Activated CD8-positive, alpha-beta memory T cell treated with anti-CD3 and anti-CD28 coated beads for 36 hours (primary cell): Measurements from ENCODE around the gene DNAH14. TPM values are rescaled to one million over a fixed set of nuclear protein-coding genes. Genes with fewer than 3 reads are reported as not detected.
"Not testable (repeated sequence)": the region's sequence is repeated elsewhere in the genome, so short reads cannot be mapped to it uniquely, and the experiment has no call there.

Source experiments
- CTCF ChIA-PET: fragments of 350-600 bp; sonication (Branson Sonifier 250); formaldehyde crosslinking; loops from one replicate; lab custom pipeline; 2021; ENCODE audit warnings: antibody characterized with exemption; lab: Charles Lee
- POLR2A ChIA-PET: fragments of 350-600 bp; sonication (Branson Sonifier 250); formaldehyde crosslinking; loops from one replicate; lab custom pipeline; 2021; ENCODE audit warnings: antibody characterized with exemption; lab: Charles Lee
- total RNA-seq, 2 experiments: library from RNA; stranded (reverse); gene quantifications; one replicate each; pipeline ENCODE4 v1.2.3, GENCODE V29; 2021

Gene DNAH14
- total RNA-seq, 2 experiments from 2014 or later: 0.42 to 0.65 TPM

DNA sequence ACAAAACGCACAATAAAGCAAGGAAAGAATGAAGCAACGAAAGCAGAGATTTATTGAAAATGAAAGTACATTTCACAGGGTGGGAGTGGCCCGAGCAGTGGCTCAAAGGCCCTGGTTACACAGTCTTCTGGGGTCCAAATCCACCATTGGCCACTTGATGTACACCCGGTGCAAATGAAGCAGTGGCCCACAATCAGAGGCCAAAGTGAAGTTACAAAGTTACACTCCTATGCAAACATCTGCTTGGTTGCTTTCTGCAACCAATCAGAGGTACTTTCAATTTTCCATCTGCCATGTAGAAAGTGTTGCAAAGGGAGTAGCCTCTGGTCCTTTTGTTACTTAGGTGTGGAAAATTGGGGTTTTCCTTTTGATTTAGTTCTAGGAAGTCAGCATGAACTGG lies 10.0 kb upstream of the DNAH14 start:
- POLR2A ChIA-PET: no interaction called here

DNA sequence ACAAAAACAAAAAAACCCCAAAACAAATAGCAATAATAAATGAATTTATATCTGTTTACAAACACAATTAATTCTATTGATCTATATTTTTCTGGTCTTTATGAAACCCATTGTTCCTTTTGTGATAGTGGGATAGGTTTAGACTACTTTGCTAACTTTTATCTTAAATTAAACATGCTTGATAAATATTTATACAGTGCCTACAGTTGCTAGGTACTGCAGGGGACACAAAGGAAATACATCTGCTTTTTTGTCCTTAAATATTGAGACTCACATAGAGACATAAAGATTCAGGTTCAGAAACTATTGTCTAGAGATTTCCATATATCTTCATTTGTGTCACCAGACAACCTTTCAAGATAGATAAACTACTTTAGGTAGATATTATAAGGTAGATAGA lies 8.5 kb upstream of the DNAH14 start:
- POLR2A ChIA-PET: no interaction called here
- CTCF ChIA-PET: no interaction called here

More for the DNA sequence above, 10.0 kb upstream of the DNAH14 start:
- CTCF ChIA-PET: no interaction called here

DNA sequence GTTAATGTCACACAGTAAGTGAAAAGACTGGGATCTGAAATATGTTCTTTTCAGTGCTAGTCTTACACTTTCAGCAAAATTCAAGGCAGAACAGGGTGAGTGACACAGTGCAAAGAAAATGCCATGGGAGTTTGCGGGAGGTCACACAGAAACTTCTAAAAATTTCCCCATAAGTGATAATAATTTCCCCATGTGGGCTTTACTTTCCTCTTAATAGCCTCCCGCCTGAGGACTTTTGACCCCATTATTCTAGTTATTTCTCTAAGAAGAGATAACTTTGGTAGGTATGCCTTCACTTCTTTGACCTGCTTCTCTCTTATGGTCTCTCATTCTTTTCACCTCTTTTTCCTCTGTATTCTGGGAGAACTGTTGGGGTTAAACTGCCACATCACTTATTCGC lies 8.1 kb upstream of the DNAH14 start:
- ChIA-PET POLR2A (no interaction called here), CTCF (no interaction called here)

DNA sequence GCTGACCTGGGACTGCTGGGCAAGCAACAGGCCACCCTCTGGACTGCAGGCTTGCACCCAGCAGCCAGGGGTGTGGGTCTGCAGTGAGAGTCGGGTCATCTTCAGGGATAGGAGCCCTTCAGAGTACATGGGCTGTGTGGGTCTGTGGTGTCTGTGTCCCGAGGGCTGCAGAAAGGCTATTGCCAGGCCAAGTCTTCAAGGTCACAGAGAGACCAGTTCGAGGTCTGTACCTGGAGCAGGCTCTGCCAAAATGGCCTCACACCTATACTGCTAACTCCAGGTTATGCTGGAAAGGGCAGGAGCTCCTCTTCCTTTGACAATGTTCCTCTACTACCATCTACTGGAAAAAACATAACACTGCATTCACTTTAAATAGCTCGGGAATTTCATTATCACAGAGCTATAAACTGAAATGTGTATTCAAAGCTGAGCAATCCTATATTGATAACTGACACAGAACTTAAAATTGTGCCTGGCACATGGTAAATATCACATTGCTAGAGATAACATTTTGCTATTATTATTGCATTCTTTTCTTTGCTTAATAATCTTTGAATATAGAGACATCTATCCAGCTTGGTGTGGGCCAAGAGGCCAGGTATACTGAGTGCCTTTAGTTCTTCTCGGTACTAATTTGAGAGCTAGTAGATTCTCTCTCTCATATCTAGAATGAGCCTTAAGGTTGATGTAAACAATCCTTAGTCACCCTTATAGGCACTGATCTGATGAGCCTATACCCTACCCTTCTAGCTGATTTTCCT lies 6.9 kb upstream of the DNAH14 start:
- POLR2A ChIA-PET: no interaction called here
- CTCF ChIA-PET: interaction anchor here (0.5 to 1.2 kb wide), 4 partner anchors 114 to 912 kb away, joined by 3 to 4 read pairs (median 4); no protein-coding TSS in a partner anchor

DNA sequence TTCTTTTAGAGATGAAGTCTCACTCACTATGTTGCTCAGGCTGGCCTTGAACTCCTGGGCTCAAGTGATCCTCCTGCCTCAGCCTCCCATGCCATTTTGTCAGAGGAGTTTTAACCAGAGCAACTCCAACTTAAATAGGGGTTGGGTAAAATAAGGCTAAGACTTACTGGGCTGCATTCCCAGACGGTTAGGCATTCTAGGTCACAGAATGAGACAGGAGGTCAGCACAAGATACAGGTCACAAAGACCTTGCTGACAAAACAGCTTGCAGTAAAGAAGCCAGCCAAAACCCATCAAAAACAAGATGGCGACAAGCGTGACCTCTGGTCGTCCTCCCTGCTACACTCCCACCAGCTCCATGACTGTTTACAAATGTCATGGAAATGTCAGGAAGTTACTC lies 5.7 kb upstream of the DNAH14 start:
- ChIA-PET CTCF (interaction anchor here (1.2 kb wide), 1 partner anchor 409 kb away, joined by 4 read pairs; no protein-coding TSS in a partner anchor), POLR2A (no interaction called here)

DNA sequence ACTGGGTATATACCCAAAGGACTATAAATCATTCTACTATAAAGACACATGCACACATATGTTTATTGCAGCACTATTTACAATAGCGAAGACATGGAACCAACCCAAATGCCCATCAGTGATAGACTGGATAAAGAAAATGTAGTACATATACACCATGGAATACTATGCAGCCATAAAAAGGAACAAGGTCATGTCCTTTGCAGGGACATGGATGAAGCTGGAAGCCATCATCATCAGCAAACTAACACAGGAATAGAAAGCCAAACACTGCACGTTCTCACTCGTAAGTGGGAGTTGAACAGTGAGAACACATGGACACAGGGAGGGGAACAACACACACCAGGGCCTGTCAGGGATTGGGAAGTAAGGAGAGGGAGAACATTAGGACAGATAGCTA lies 1.8 kb upstream of the DNAH14 start:
- POLR2A ChIA-PET, CTCF ChIA-PET: not testable (repeated sequence)

DNA sequence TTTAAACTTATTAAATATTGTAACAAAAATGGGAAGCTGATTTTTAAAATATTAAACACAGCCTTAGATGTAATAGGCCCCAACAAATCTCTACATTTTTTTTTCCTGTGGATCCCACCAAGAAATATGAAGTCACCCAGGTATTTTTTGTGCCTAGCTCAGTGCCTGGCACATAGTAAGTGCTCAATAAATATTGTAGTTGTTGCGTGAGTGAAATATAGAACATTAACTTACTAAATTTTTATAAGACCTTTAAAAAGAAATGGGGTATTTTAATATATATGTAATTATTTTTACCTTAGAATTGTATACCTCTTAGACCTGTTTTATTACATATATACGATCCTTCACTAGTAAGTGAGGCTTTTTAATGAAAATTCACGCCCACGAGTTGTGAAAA lies 569 bp upstream of the DNAH14 start:
- POLR2A ChIA-PET: no interaction called here
- CTCF ChIA-PET: no interaction called here

DNA sequence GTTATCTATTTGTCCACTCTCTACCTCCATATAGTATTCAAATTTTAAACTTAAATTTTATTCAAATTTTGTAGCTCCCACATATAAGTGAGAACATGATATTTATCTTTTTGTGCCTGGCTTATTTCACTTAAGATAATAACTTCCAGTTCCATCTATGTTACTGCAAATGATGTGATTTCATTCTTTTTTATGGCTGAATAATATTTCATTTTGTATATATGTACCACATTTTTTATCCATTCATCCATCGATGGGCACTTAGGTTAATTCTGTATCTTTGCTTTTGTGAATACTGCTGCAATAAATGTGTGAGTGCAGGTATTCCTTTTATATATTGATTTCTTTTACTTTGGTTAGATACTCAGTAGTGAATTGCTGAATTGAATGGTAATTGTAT lies 2.1 kb downstream of the DNAH14 start:
- CTCF ChIA-PET: no interaction called here
- POLR2A ChIA-PET: no interaction called here

DNA sequence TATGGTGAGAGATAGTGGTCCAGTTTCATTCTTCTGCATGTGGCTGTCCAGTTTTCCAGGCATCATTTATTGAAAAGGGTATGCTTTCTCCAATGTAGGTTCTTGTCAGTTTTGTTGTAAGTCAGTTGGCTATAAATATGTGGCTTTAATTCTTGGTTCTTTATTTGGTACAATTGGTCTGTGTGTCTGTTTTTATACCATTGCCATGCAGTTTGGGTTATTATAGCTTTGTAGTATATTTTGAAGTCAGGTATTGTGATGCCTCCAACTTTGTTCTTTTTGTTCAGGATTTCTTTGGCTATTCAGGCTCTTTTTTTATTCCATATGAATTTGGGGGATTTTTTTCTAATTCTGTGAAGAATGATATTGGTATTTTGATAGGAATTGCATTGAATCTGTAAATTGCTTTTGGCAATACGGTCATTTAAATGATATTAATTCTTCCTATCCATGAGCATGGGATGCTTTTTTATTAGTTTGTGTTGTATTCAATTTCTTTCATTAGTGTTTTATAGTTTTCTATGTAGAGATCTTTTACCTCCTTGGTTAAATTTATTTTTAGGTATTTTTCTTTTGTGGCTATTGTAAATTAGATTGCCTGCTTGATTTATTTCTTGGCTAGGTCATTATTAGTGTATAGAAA lies 3.3 kb downstream of the DNAH14 start:
- ChIA-PET POLR2A (no interaction called here), CTCF (no interaction called here)

DNA sequence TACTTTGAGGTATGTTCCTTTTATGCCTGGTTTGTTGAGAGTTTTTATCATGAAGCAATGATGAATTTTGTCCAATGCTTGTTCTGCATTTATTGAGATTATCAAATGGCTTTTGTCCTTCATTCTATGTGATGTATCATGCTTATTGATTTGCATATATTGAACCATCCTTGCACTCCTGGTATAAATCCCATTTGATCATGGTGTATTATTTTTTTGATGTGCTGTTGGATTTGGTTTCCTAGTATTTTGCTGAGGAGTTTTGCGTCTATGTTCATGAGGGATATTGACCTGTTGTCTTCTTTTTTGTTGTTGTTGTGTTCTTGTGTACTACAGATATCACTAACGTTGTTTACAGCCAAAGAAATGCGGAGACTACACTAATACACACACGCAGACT lies 4.1 kb downstream of the DNAH14 start:
- POLR2A ChIA-PET: no interaction called here

DNA sequence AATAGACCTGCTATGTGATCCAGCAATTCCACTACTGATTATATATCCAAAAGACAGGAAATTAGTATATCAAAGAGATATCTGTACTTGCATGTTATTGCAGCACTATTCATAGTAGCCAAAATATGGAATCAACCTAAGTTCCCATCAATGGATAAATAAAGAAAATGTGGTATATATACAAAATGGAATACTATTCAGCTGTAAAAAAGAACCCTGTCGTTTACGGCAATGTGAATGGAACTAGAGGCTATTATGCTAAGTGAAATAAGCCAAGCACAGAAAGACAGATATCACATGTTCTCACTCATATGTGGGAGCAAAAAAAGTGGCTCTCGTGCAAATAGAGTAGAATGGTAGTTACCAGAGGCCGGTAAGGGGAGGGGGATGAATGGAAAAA lies 9.2 kb downstream of the DNAH14 start:
- ChIA-PET POLR2A (no interaction called here), CTCF (no interaction called here)

More for the DNA sequence above, 4.1 kb downstream of the DNAH14 start:
- CTCF ChIA-PET: no interaction called here

DNA sequence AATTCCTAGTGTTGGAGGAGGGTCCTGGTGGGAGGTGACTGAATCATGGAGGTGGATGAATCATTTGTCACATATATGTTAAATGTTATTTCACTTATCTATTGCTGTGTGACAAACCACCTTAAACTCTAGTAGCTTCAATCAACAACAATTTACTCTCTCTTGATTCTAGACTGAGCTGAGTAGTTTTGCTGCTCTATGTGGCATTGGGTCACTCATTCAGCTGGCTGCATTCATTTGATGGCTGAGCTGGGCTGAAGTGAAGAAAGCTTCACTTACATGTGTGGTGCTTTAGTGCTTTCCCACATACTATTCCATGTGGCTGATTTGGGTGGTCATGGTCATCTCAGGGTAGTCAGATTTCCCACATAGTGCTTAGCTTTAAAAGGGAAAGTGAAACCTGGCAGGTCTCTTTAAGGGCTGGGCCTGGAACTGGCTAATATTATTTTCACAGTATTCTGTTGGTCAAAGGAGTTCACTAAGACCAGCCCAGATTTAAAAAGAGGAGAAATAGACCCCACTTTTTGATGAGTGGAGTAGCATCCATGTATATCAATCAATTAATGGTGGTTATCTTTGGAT lies 10.5 kb downstream of the DNAH14 start:
- ChIA-PET CTCF (no interaction called here), POLR2A (no interaction called here)

DNA sequence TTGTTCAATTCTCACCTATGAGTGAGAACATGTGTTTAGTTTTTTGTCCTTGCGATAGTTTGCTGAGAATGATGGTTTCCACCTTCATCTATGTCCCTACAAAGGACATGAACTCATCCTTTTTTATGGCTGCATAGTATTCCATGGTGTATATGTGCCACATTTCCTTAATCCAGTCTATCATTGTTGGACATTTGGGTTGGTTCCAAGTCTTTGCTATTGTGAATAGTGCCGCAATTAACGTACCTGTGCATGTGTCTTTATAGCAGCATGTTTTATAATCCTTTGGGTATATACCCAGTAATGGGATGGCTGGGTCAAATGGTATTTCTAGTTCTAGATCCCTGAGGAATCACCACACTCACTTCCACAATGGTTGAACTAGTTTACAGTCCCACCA lies 11.3 kb downstream of the DNAH14 start:
- POLR2A ChIA-PET, CTCF ChIA-PET: not testable (repeated sequence)

DNA sequence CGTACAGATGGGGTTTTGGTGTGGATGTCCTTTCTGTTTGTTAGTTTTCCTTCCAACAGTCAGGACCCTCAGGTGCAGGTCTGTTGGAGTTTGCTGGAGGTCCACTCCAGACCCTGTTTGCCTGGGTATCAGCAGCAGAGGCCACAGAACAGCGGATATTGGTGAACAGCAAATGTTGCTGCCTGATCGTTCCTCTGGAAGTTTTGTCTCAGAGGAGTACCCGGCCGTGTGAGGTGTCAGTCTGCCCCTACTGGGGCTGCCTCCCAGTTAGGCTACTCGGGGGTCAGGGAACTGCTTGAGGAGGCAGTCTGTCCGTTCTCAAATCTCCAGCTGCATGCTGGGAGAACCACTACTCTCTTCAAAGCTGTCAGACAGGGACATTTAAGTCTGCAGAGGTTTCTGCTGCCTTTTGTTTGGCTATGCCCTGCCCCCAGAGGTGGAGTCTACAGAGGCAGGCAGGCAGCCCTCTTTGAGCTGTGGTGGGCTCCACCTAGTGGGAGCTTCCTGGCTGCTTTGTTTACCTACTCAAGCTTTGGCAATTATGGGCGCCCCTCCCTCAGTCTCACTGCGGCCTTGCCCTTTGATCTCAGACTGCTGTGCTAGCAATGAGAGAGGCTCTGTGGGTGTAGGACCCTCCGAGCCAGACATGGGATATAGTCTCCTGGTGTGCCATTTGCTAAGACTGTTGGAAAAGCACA lies 16.3 kb downstream of the DNAH14 start:
- CTCF ChIA-PET, POLR2A ChIA-PET: not testable (repeated sequence)

DNA sequence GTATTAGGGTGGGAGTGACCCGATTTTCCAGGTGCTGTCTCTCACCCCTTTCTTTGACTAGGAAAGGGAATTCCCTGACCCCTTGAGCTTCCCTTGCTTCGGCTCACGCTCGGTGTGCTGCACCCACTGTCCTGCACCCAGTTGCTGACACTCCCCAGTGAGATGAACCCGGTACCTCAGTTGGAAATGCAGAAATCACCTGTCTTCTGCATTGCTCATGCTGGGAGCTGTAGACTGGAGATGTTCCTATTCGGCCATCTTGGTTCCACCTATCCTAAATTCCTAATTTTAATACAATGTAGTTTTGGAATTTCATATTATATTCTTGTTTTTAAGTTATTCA lies 16.8 kb downstream of the DNAH14 start:
- CTCF ChIA-PET, POLR2A ChIA-PET: not testable (repeated sequence)

DNA sequence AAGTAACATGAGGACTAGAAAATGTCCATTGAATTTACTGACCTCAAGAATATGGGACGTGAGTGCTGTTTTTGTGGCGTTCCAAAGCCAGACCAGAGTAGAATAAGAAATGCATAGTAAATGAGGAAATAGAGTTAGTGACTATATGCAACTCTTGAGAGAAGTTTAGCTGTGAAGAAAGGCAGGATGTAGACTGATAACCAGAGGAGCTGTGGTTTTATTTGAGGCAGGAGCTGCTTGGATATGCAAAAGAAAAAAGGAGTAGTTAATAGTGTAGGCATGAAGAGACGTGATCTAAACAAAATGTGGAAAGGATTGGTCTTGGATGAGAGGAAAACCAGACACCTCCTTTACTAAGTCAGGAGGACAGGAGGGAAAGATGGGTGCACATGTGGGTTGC lies 28.2 kb downstream of the DNAH14 start:
- ChIA-PET POLR2A (no interaction called here), CTCF (no interaction called here)

DNA sequence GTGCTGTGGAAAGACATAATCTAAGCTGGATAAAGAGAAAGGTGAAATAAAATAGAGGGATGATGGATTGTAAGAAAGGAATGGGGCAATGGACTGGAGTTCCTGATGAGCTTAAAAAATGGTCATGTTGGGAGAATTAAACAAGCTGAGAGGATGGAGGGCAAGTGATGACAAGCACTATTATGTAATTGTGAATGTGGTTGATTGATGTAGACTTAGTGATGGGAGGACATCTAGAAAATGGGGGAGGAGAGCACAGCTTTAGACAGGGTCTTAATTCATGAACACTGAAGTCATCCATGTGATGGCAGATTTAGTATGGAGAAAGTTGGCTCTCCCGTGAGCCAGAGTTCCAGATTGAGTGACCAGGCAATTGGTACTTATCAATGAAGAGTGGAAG lies 29.0 kb downstream of the DNAH14 start:
- POLR2A ChIA-PET: no interaction called here
- CTCF ChIA-PET: no interaction called here

DNA sequence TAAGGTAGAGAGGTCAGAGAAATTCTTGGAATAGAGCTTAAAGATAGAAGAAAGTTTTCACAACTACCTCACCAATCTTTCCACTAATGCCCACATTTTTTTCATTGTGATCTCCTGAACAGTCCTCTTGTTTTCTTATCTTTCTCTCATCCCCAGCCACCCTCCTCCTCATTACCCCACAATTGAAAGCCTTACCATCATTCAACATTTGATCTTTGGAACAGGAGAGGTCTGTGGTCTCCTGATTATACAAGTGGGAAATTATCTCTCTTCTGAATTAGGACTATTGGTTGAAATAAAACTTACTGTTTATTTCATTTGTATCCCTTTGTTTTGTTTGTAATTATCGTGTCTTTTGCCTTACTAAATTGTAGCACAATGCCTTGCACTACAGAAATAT lies 29.6 kb downstream of the DNAH14 start:
- ChIA-PET CTCF (no interaction called here), POLR2A (no interaction called here)

DNA sequence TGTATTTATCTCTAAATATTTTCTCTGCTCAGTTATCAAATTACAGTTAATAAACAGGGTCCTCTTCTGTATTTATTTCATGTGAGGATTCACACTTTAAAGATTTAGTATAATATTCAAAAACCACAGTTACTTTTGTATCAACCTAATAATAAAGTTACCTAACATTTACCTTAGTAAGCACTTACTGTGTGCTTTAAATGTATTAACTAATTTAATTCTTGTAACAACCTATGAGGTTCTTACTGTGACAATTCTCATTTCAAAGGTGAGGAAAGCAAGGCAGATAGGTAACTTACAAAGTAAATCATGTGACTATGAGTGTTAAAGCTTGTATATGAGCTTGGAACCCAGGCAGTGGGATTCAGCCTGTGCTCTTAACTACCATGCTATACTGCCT lies 30.2 kb downstream of the DNAH14 start:
- POLR2A ChIA-PET: no interaction called here
- CTCF ChIA-PET: no interaction called here

DNA sequence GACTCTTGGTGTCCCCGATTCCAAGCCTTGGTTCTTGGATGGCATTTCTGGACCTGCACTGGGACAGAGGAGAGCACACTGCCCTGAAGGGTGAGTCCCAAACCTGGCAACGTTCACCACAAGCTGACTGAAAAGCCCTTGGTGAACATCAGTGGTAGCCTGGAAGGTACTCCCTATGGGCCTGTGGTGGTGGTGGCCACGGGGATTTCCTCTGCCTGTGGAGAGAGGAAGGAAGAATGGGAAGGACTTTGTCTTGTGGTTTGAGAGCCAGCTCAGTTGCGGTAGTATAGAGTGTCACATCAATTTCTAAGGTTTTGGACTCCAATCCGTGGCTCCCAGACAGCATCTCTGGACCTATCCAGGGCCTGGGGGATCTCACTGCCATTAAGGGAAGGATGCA lies 50.7 kb downstream of the DNAH14 start:
- CTCF ChIA-PET: no interaction called here
- POLR2A ChIA-PET: no interaction called here
